ENCODE data around the gene ZNF516. TPM values are rescaled to one million over a fixed set of nuclear protein-coding genes. Genes with fewer than 3 reads are reported as not detected.

Gene ZNF516
- total and polyA plus RNA-seq, 2 of the 4 experiments (the other 2 are of a cell fraction), result 7.9 to 16.9 TPM

- Histone ChIP-seq H3K23ac (ENCODE audit: low read depth, low read length) (no peak overlapping the region), H3K79me1 (ENCODE audit: low read depth in 1 of 2, low read length in 2 of 2) (peaks cover 25 to 69% of the 10 kb centered on the region in 2 experiments), H2AK5ac (ENCODE audit: low read depth, low read length) (no peak overlapping the region), H4K20me1 (ENCODE audit: insufficient read depth, low read length) (peaks cover 58% of the 10 kb centered on the region), H3K9me1 (ENCODE audit: insufficient read depth, low read length) (peaks cover 13% of the 10 kb centered on the region), H3K4ac (ENCODE audit: low read depth, low read length) (no peak overlapping the region), H4K91ac (ENCODE audit: insufficient read depth, low read depth, low read length) (no peak overlapping the region), H3K56ac (ENCODE audit: extremely low read depth, insufficient read depth, low read length) (no peak overlapping the region), H3K4me2 (ENCODE audit: low read depth, low read length) (no peak overlapping the region), H3K14ac (replicated peaks; ENCODE audit: low read depth, low read length) (no peak overlapping the region), H3K36me3 (ENCODE audit: control insufficient read depth, insufficient read depth, low read length) (peaks cover 25% of the 10 kb centered on the region; the same call in 1 of the 2 replicates), H2BK20ac (ENCODE audit: low read depth, low read length) (no peak overlapping the region), H2BK15ac (ENCODE audit: low read depth, low read length) (no peak overlapping the region), H2BK5ac (ENCODE audit: low read depth, low read length, poor library complexity, severe bottlenecking) (no peak overlapping the region), H3K9ac (ENCODE audit: low read depth, low read length) (no peak overlapping the region), H3K27me3 (ENCODE audit: control insufficient read depth, insufficient read depth, low read length) (no peaks in the 10 kb centered on the region), H4K5ac (ENCODE audit: low read depth, low read length) (no peak overlapping the region), H2AFZ (replicated peaks; ENCODE audit: low read length, poor library complexity) (no peak overlapping the region), H3K18ac (ENCODE audit: low read depth, low read length) (no peak overlapping the region), H4K8ac (ENCODE audit: low read depth in 2 of 2, low read length in 2 of 2) (no peak overlapping the region), H3K4me3 (ENCODE audit: insufficient read depth, low read depth, low read length) (no peak overlapping the region), H2AK9ac (replicated peaks; ENCODE audit: low read depth, low read length, poor library complexity) (no peak overlapping the region), H3K27ac (ENCODE audit: insufficient read depth, low read length) (no peak overlapping the region), H3K9me3 (ENCODE audit: control insufficient read depth, insufficient read depth, low read length) (no peaks in the 10 kb centered on the region), H3K4me1 (ENCODE audit: control insufficient read depth, insufficient read depth, low read length) (peaks cover 2% of the 10 kb centered on the region; the same call in 1 of the 2 replicates), H2BK120ac (ENCODE audit: low read depth, low read length) (no peak overlapping the region)
- intact Hi-C loops (cut with micrococcal nuclease) (no loop called here), in situ Hi-C loops (cut with MboI; ENCODE audit: low sequenced_read_pairs) (no loop called here), dilution Hi-C loops (cut with HindIII; ENCODE audit: low sequenced_read_pairs, unreplicated experiment) (no loop called here)
- no TSS peak for BruUV-seq (replicated peaks)
- peak; percentile 60 for ATAC-seq (ENCODE audit: low read depth)
- CTCF ChIA-PET, result no interaction called here
- TF ChIP-seq MXI1 (IDR thresholded peaks at IDR 0.05; ENCODE audit: borderline replicate concordance, low read depth, low read length) (no peak), MAFK (IDR thresholded peaks at IDR 0.05; ENCODE audit: low read depth, low read length) (no peak), POLR2A (IDR thresholded peaks at IDR 0.05; ENCODE audit: low read depth, low read length) (no peak), FOS (IDR thresholded peaks at IDR 0.05; ENCODE audit: low read depth, low read length) (no peak), BHLHE40 (IDR thresholded peaks at IDR 0.05; ENCODE audit: low read depth, low read length) (no peak), RCOR1 (IDR thresholded peaks at IDR 0.05; ENCODE audit: insufficient replicate concordance, low read length) (no peak), RAD21 (IDR thresholded peaks at IDR 0.05; ENCODE audit: low read length) (no peak), CHD1 (IDR thresholded peaks at IDR 0.05; ENCODE audit: low read depth, low read length) (no peak), NFE2L2 (IDR thresholded peaks at IDR 0.05; ENCODE audit: low read depth, low read length) (no peak), CEBPB (IDR thresholded peaks at IDR 0.05; ENCODE audit: low read depth, low read length) (no peak), MAZ (IDR thresholded peaks at IDR 0.05; ENCODE audit: borderline replicate concordance, low read depth, low read length) (no peak), SMC3 (IDR thresholded peaks at IDR 0.05; ENCODE audit: low read depth, low read length) (no peak), RFX5 (IDR thresholded peaks at IDR 0.05; ENCODE audit: low read depth, low read length) (no peak)
- TF ChIP-seq, protein P1, sequence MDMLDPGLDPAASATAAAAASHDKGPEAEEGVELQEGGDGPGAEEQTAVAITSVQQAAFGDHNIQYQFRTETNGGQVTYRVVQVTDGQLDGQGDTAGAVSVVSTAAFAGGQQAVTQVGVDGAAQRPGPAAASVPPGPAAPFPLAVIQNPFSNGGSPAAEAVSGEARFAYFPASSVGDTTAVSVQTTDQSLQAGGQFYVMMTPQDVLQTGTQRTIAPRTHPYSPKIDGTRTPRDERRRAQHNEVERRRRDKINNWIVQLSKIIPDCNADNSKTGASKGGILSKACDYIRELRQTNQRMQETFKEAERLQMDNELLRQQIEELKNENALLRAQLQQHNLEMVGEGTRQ (IDR thresholded peaks at IDR 0.05; ENCODE audit: low read depth, low read length), result no peak
- TF ChIP-seq, protein P2, sequence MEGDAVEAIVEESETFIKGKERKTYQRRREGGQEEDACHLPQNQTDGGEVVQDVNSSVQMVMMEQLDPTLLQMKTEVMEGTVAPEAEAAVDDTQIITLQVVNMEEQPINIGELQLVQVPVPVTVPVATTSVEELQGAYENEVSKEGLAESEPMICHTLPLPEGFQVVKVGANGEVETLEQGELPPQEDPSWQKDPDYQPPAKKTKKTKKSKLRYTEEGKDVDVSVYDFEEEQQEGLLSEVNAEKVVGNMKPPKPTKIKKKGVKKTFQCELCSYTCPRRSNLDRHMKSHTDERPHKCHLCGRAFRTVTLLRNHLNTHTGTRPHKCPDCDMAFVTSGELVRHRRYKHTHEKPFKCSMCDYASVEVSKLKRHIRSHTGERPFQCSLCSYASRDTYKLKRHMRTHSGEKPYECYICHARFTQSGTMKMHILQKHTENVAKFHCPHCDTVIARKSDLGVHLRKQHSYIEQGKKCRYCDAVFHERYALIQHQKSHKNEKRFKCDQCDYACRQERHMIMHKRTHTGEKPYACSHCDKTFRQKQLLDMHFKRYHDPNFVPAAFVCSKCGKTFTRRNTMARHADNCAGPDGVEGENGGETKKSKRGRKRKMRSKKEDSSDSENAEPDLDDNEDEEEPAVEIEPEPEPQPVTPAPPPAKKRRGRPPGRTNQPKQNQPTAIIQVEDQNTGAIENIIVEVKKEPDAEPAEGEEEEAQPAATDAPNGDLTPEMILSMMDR (conservative IDR thresholded peaks at IDR 0.05; ENCODE audit: low read depth, low read length), result no peak
- TF ChIP-seq, protein P3, sequence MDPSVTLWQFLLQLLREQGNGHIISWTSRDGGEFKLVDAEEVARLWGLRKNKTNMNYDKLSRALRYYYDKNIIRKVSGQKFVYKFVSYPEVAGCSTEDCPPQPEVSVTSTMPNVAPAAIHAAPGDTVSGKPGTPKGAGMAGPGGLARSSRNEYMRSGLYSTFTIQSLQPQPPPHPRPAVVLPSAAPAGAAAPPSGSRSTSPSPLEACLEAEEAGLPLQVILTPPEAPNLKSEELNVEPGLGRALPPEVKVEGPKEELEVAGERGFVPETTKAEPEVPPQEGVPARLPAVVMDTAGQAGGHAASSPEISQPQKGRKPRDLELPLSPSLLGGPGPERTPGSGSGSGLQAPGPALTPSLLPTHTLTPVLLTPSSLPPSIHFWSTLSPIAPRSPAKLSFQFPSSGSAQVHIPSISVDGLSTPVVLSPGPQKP (IDR thresholded peaks at IDR 0.05; ENCODE audit: borderline replicate concordance, low read depth, low read length), result no peak
- peak; percentile 52 for DNase-seq
- POLR2A ChIA-PET (ENCODE audit: unreplicated experiment), result no interaction called here
- WGBS, 2 experiments (ENCODE audit: extremely low coverage in 2 of 2, insufficient read length in 1 of 2), result 80% methylated on average over 2 of the region's 8 CpGs; no CpG with 5 or more reads in 1 of the 2 experiments
Measured at GRCh38 chr18:76382275-76382674, 112.8 kb downstream of the ZNF516 start.
